Measurements from ENCODE around the gene CDK15.

GRCh38 chr2:201786471-201786870 is 19.9 kb upstream of the CDK15 start:
- TF ChIP-seq, protein P1, sequence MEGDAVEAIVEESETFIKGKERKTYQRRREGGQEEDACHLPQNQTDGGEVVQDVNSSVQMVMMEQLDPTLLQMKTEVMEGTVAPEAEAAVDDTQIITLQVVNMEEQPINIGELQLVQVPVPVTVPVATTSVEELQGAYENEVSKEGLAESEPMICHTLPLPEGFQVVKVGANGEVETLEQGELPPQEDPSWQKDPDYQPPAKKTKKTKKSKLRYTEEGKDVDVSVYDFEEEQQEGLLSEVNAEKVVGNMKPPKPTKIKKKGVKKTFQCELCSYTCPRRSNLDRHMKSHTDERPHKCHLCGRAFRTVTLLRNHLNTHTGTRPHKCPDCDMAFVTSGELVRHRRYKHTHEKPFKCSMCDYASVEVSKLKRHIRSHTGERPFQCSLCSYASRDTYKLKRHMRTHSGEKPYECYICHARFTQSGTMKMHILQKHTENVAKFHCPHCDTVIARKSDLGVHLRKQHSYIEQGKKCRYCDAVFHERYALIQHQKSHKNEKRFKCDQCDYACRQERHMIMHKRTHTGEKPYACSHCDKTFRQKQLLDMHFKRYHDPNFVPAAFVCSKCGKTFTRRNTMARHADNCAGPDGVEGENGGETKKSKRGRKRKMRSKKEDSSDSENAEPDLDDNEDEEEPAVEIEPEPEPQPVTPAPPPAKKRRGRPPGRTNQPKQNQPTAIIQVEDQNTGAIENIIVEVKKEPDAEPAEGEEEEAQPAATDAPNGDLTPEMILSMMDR (IDR thresholded peaks at IDR 0.05; ENCODE audit: low read length), result no peak
- no peak for TF ChIP-seq EZH2 (IDR thresholded peaks at IDR 0.05; ENCODE audit: borderline replicate concordance, low read length)

Data from OCI-LY1 (cell line).